Ramos (cell line): Measurements from ENCODE around the gene ADGRD1.
"Not testable (repeated sequence)": the region's sequence is repeated elsewhere in the genome, so short reads cannot be mapped to it uniquely, and the experiment has no call there.

ENCODE experiments used
- in situ Hi-C: fragments of 300-500 bp; cut with MboI; formaldehyde crosslinking; loops from one replicate; pipeline ENCODE4 v1.14.3; 2022; ENCODE audit warnings: low sequenced_read_pairs; ENCODE audit not compliant: unreplicated experiment

Gene ADGRD1

GRCh38 chr12:131122631-131123030 is 168.9 kb downstream of the ADGRD1 start:
- in situ Hi-C loops, result no loop called here

- in situ Hi-C loops, result no loop called here
Measured at GRCh38 chr12:131123817-131124216, 170.1 kb downstream of the ADGRD1 start.

GRCh38 chr12:131124487-131125280 is 171.0 kb downstream of the ADGRD1 start:
- in situ Hi-C loops, result no loop called here

- in situ Hi-C loops, result no loop called here
Measured at GRCh38 chr12:131126662-131127173, 173.0 kb downstream of the ADGRD1 start.

- in situ Hi-C loops, result no loop called here
Measured at GRCh38 chr12:131128556-131128955, 174.8 kb downstream of the ADGRD1 start.

GRCh38 chr12:131128966-131129619 is 175.4 kb downstream of the ADGRD1 start:
- in situ Hi-C loops, result not testable (repeated sequence)

- in situ Hi-C loops, result loop anchor here (5.0 kb wide), 1 partner anchor 208 kb away; no protein-coding TSS in a partner anchor
Measured at GRCh38 chr12:131129839-131130238, 176.1 kb downstream of the ADGRD1 start.

- in situ Hi-C loops, result loop anchor here (5.0 kb wide), 1 partner anchor 208 kb away; no protein-coding TSS in a partner anchor
Measured at GRCh38 chr12:131130311-131130911, 176.7 kb downstream of the ADGRD1 start.

- in situ Hi-C loops, result loop anchor here (5.0 kb wide), 1 partner anchor 209 kb away; no protein-coding TSS in a partner anchor
Measured at GRCh38 chr12:131131077-131131807, 177.5 kb downstream of the ADGRD1 start.

- in situ Hi-C loops, result loop anchor here (5.0 kb wide), 1 partner anchor 209 kb away; no protein-coding TSS in a partner anchor
Measured at GRCh38 chr12:131131808-131132117, 178.1 kb downstream of the ADGRD1 start.

GRCh38 chr12:131132118-131132892 is 178.6 kb downstream of the ADGRD1 start:
- in situ Hi-C loops, result loop anchor here (5.0 kb wide), 1 partner anchor 210 kb away; no protein-coding TSS in a partner anchor

GRCh38 chr12:131133015-131133905 is 179.6 kb downstream of the ADGRD1 start:
- in situ Hi-C loops, result loop anchor here (5.0 kb wide), 1 partner anchor 211 kb away; no protein-coding TSS in a partner anchor

GRCh38 chr12:131133994-131134393 is 180.3 kb downstream of the ADGRD1 start:
- in situ Hi-C loops, result loop anchor here (5.0 kb wide), 1 partner anchor 212 kb away; no protein-coding TSS in a partner anchor

GRCh38 chr12:131134523-131135310 is 181.0 kb downstream of the ADGRD1 start:
- in situ Hi-C loops, result loop anchor here (5.0 kb wide), 1 partner anchor 212 kb away; no protein-coding TSS in a partner anchor

GRCh38 chr12:131135311-131135785 is 181.6 kb downstream of the ADGRD1 start:
- in situ Hi-C loops, result no loop called here

GRCh38 chr12:131135786-131136538 is 182.3 kb downstream of the ADGRD1 start:
- in situ Hi-C loops, result no loop called here

- in situ Hi-C loops, result no loop called here
Measured at GRCh38 chr12:131136539-131136872, 182.8 kb downstream of the ADGRD1 start.
